ENCODE data around the gene PPIL3.

- TF ChIP-seq EP300 (IDR thresholded peaks at IDR 0.05; ENCODE audit: borderline replicate concordance in 1 of 2, low read depth in 1 of 2, low read length in 1 of 2) (no peak), CTCF (IDR thresholded peaks at IDR 0.05) (no peak), MXI1 (IDR thresholded peaks at IDR 0.05; ENCODE audit: low read depth, low read length) (no peak), PBX3 (IDR thresholded peaks at IDR 0.05) (no peak), MAX (IDR thresholded peaks at IDR 0.05; ENCODE audit: low read depth) (no peak), RAD21 (IDR thresholded peaks at IDR 0.05; ENCODE audit: low read length) (no peak), RCOR1 (IDR thresholded peaks at IDR 0.05; ENCODE audit: low read length) (no peak), USF2 (IDR thresholded peaks at IDR 0.05; ENCODE audit: borderline replicate concordance, low read depth, low read length) (no peak), GABPA (IDR thresholded peaks at IDR 0.05; ENCODE audit: low read depth) (no peak), YY1 (IDR thresholded peaks at IDR 0.05; ENCODE audit: low read depth) (no peak), REST (IDR thresholded peaks at IDR 0.05; ENCODE audit: low read depth, low read length) (no peak), GATA2 (CRISPR knock-in tag; IDR thresholded peaks at IDR 0.05) (no peak), SIN3A (IDR thresholded peaks at IDR 0.05; ENCODE audit: borderline replicate concordance, low read depth, low read length) (no peak), POLR2AphosphoS5 (IDR thresholded peaks at IDR 0.05; ENCODE audit: low read depth, low read length) (no peak)
Observed at GRCh38 chr2:200821686-200822245, 67.1 kb downstream of the PPIL3 start.

Measured in SK-N-SH (cell line).